GM23248 (cell line): ENCODE results near the gene TUNAR.

Experiments used
- EZH2 ChIP-seq: fragments of 200-600 bp; sonication (generic); IDR thresholded peaks from 2 replicates; pipeline ENCODE4 v1.6.1; 2018; ENCODE audit warnings: antibody characterized with exemption, mild to moderate bottlenecking; ENCODE audit not compliant: insufficient read depth, poor library complexity, severe bottlenecking
- EZH2phosphoT487 ChIP-seq: fragments of 200-600 bp; sonication (generic); IDR thresholded peaks from 2 replicates; pipeline ENCODE4 v1.6.1; 2018; ENCODE audit warnings: antibody characterized with exemption, moderate library complexity, mild to moderate bottlenecking, low read depth; ENCODE audit not compliant: insufficient read depth

GRCh38 chr14:95958105-95958504 lies 81.5 kb downstream of the TUNAR start:
- TF ChIP-seq EZH2 = no peak
- no peak for TF ChIP-seq EZH2phosphoT487
